Loucy (cell line): ENCODE measurements around the gene NUDT1.

ENCODE experiments used
- H2AFZ ChIP-seq: fragments of 200-600 bp; sonication (generic); 2 replicates; pipeline ENCODE4 v1.6.0; 2016; ENCODE audit warnings: antibody characterized with exemption, mild to moderate bottlenecking, low read length, moderate library complexity
- H3F3A ChIP-seq: fragments of 200-600 bp; 2 replicates; pipeline ENCODE4 v1.6.0; 2016; ENCODE audit warnings: antibody characterized with exemption, low read depth, mild to moderate bottlenecking
- H3K27me3 ChIP-seq: fragments of 200-600 bp; sonication (generic); 2 replicates; pipeline ENCODE4 v1.6.1; 2014; ENCODE audit warnings: low read length, mild to moderate bottlenecking; ENCODE audit not compliant: insufficient read depth, poor library complexity, severe bottlenecking
- H3K36me3 ChIP-seq: fragments of 200-600 bp; sonication (generic); 2 replicates; pipeline ENCODE4 v1.6.1; 2016; ENCODE audit warnings: low read length; ENCODE audit not compliant: insufficient read depth
- H3K4me1 ChIP-seq: fragments of 200-600 bp; sonication (generic); 2 replicates; pipeline ENCODE4 v1.5.1; 2014; ENCODE audit warnings: low read length, mild to moderate bottlenecking; ENCODE audit not compliant: insufficient read depth, poor library complexity, severe bottlenecking
- H3K4me2 ChIP-seq: fragments of 200-600 bp; sonication (generic); 2 replicates; pipeline ENCODE4 v1.6.0; 2014; ENCODE audit warnings: antibody characterized with exemption, low read length, low read depth, mild to moderate bottlenecking; ENCODE audit not compliant: poor library complexity, severe bottlenecking
- H3K4me3 ChIP-seq: fragments of 200-600 bp; sonication (generic); 2 replicates; pipeline ENCODE4 v1.5.1; 2014; ENCODE audit warnings: low read length, mild to moderate bottlenecking, mixed read lengths; ENCODE audit not compliant: poor library complexity, severe bottlenecking
- H3K79me2 ChIP-seq: fragments of 200-600 bp; sonication (generic); 2 replicates; pipeline ENCODE4 v1.6.1; 2014; ENCODE audit warnings: low read length; ENCODE audit not compliant: insufficient read depth
- H3K9ac ChIP-seq: fragments of 200-600 bp; sonication (generic); 2 replicates; pipeline ENCODE4 v1.6.0; 2014; ENCODE audit warnings: mild to moderate bottlenecking, low read depth, low read length, moderate library complexity; ENCODE audit not compliant: poor library complexity, severe bottlenecking
- H3K9me2 ChIP-seq: fragments of 200-600 bp; sonication (generic); replicated peaks from 2 replicates; pipeline ENCODE4 v1.6.1; 2016; ENCODE audit warnings: low read depth, low read length, mixed read lengths
- H3K9me3 ChIP-seq: fragments of 200-600 bp; sonication (generic); 2 replicates; pipeline ENCODE4 v1.6.1; 2014; ENCODE audit warnings: mild to moderate bottlenecking, antibody characterized with exemption, low read length, low read depth; ENCODE audit not compliant: insufficient read depth
- H4K20me1 ChIP-seq: fragments of 200-600 bp; sonication (generic); 2 replicates; pipeline ENCODE4 v1.6.0; 2014; ENCODE audit warnings: antibody characterized with exemption, low read length, mild to moderate bottlenecking; ENCODE audit not compliant: insufficient read depth, poor library complexity, severe bottlenecking
- EZH2phosphoT487 ChIP-seq: fragments of 200-600 bp; IDR thresholded peaks from 2 replicates; pipeline ENCODE4 v1.6.1; 2018; ENCODE audit warnings: antibody characterized with exemption, mild to moderate bottlenecking, moderate library complexity, borderline replicate concordance
- TF ChIP-seq, protein P1 (sequence below): fragments of 200-600 bp; sonication (generic); conservative IDR thresholded peaks from 2 replicates; pipeline ENCODE4 v1.5.1; 2014; ENCODE audit warnings: mild to moderate bottlenecking, antibody characterized with exemption, low read length

NUDT1 gene

DNA sequence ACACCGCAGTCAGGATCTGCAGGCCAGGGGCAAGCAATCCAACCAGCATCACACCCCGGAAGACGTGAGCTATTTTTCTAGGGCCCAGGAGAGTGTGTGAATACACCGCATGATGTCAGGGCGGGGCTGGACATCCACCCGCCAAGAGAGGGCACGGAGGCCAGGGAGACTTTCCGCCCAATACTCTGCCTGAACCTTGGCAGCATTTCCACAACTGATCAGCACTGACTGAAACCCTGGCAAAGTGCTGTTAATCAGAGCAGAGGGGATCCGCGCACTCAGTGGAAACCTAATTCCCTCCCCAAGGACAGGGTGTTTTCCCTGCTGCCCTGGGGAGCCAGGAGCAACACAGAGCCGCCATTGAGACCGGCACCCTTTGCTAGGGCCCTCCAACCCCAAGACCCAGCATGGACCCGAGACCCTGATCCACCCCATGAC lies 17.5 kb upstream of the NUDT1 start:
- TF ChIP-seq EZH2phosphoT487 = no peak
- TF ChIP-seq, protein P1, sequence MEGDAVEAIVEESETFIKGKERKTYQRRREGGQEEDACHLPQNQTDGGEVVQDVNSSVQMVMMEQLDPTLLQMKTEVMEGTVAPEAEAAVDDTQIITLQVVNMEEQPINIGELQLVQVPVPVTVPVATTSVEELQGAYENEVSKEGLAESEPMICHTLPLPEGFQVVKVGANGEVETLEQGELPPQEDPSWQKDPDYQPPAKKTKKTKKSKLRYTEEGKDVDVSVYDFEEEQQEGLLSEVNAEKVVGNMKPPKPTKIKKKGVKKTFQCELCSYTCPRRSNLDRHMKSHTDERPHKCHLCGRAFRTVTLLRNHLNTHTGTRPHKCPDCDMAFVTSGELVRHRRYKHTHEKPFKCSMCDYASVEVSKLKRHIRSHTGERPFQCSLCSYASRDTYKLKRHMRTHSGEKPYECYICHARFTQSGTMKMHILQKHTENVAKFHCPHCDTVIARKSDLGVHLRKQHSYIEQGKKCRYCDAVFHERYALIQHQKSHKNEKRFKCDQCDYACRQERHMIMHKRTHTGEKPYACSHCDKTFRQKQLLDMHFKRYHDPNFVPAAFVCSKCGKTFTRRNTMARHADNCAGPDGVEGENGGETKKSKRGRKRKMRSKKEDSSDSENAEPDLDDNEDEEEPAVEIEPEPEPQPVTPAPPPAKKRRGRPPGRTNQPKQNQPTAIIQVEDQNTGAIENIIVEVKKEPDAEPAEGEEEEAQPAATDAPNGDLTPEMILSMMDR = no peak
- H3F3A ChIP-seq = no peaks in the 10 kb centered on the region
- H3K79me2 ChIP-seq = peaks cover 37% of the 10 kb centered on the region
- H3K27me3 ChIP-seq = no peaks in the 10 kb centered on the region
- no peak overlapping the region for H3K4me3 ChIP-seq
- no peak overlapping the region for H2AFZ ChIP-seq
- no peaks in the 10 kb centered on the region for H3K4me1 ChIP-seq
- H3K36me3 ChIP-seq = peaks cover 68% of the 10 kb centered on the region; the same call in 1 of the 2 replicates
- H3K4me2 ChIP-seq = no peak overlapping the region
- no peaks in the 10 kb centered on the region for H3K9me2 ChIP-seq
- H3K9me3 ChIP-seq = no peaks in the 10 kb centered on the region
- H3K9ac ChIP-seq = no peak overlapping the region
- H4K20me1 ChIP-seq = no peaks in the 10 kb centered on the region

DNA sequence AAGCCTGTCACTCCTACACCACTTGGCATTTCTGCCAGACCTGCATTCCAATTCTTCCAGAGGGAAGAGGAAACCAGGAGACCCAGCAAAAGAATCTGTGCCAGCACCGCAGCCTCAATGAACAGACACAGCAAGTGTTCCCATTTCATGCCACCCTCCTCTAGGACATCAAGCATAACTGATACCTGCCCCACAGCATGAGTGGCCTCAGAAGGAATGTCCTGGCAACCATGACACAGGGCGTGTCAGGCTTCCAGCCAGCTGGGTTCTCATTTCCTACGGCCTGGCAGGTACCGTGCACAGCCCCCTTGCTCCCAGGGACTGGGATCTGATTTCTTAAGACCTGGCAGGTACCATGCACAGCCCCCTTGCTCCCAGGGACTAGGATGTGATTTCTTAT lies 17.1 kb upstream of the NUDT1 start:
- Histone ChIP-seq H3K9me2 (no peaks in the 10 kb centered on the region), H3K4me2 (no peak overlapping the region), H3K4me3 (no peak overlapping the region), H2AFZ (no peak overlapping the region), H4K20me1 (no peaks in the 10 kb centered on the region), H3F3A (no peaks in the 10 kb centered on the region), H3K9ac (no peak overlapping the region), H3K4me1 (peaks cover 2% of the 10 kb centered on the region), H3K9me3 (no peaks in the 10 kb centered on the region), H3K27me3 (no peaks in the 10 kb centered on the region), H3K79me2 (peaks cover 41% of the 10 kb centered on the region), H3K36me3 (peaks cover 68% of the 10 kb centered on the region; the same call in 1 of the 2 replicates)
- TF ChIP-seq, protein P1 = no peak
- TF ChIP-seq EZH2phosphoT487 = no peak

- peaks cover 6% of the 10 kb centered on the region for H3K4me1 ChIP-seq
- no peaks in the 10 kb centered on the region for H3K27me3 ChIP-seq
- H3F3A ChIP-seq = no peaks in the 10 kb centered on the region
- no peak overlapping the region for H2AFZ ChIP-seq
- no peaks in the 10 kb centered on the region for H3K9me2 ChIP-seq
- H3K36me3 ChIP-seq = peaks cover 68% of the 10 kb centered on the region; the same call in 1 of the 2 replicates
- peaks cover 45% of the 10 kb centered on the region for H3K79me2 ChIP-seq
- H3K4me3 ChIP-seq = no peak overlapping the region
- TF ChIP-seq EZH2phosphoT487 = no peak
- TF ChIP-seq, protein P1 = no peak
- no peaks in the 10 kb centered on the region for H4K20me1 ChIP-seq
- no peaks in the 10 kb centered on the region for H3K9me3 ChIP-seq
- H3K9ac ChIP-seq = no peak overlapping the region
- no peak overlapping the region for H3K4me2 ChIP-seq
Measured at GRCh38 chr7:2225336-2225735, 16.7 kb upstream of the NUDT1 start.
